Stomach (tissue), 9 donors: ENCODE results near the gene CSMD2. TPM values are rescaled to one million over a fixed set of nuclear protein-coding genes. Genes with fewer than 3 reads are reported as not detected.
"Not testable (repeated sequence)": the region's sequence is repeated elsewhere in the genome, so short reads cannot be mapped to it uniquely, and the experiment has no call there.

Experiments
- DNase-seq, 2 donors: peaks; one replicate each; pipeline versions ENCODE4 v3.0.0 to v3.0.0-alpha.2; 2013 to 2019
- H3K27ac ChIP-seq, 5 donors: fragments of 200-600 bp in 4 of 5; sonication (generic) in 4 of 5; one replicate each; pipeline ENCODE4 v1.5.1; 2013 to 2019; ENCODE audit warnings: mild to moderate bottlenecking in 1 of 5, moderate library complexity in 1 of 5
- H3K27me3 ChIP-seq, 3 donors: fragments of 200-600 bp; sonication (generic); one replicate each; pipeline ENCODE4 v1.5.1; 2017 to 2019; ENCODE audit warnings: mixed run types in 1 of 3
- H3K36me3 ChIP-seq, 4 donors: fragments of 200-600 bp; sonication (generic); 1 replicate in 3 of 4; 2 replicates in 1 of 4; pipeline ENCODE4 v1.5.1; 2016 to 2019
- H3K4me1 ChIP-seq, 4 donors: fragments of 200-600 bp; sonication (generic); one replicate each; pipeline ENCODE4 v1.5.1; 2016 to 2019
- H3K4me3 ChIP-seq, 4 donors: fragments of 200-600 bp; sonication (generic) in 3 of 4; one replicate each; pipeline ENCODE4 v1.5.1; 2016 to 2019; ENCODE audit warnings: mild to moderate bottlenecking in 1 of 4
- H3K9me3 ChIP-seq, 4 donors: fragments of 200-600 bp; sonication (generic); one replicate each; pipeline ENCODE4 v1.5.1; 2016 to 2019
- EP300 ChIP-seq: sonication (generic); formaldehyde crosslinking; IDR thresholded peaks from one replicate; pipeline ENCODE4 v1.6.1; 2017; ENCODE audit warnings: antibody characterized with exemption
- POLR2A ChIP-seq, 4 donors: fragments of 450-650 bp; IDR thresholded peaks; one replicate each; pipeline ENCODE4 v1.6.1; 2016; ENCODE audit warnings: antibody characterized with exemption in 4 of 4, control low read depth in 2 of 4, mild to moderate bottlenecking in 1 of 4, moderate library complexity in 1 of 4
- POLR2AphosphoS5 ChIP-seq, 3 donors: sonication (generic); formaldehyde crosslinking; IDR thresholded peaks; one replicate each; pipeline ENCODE4 v1.6.1; 2016; ENCODE audit warnings: antibody characterized with exemption in 3 of 3
- WGBS, 5 donors: extraction: QIAGEN DNeasy Blood & Tissue Kit in 3 of 5; methylation state at CpG; one replicate each; pipeline versions ENCODE4 v1.1.5 to v1.1.7; 2013 to 2018; 5-methylcytosine and 5-hydroxymethylcytosine counted together
- intact Hi-C: fragments of 100-400 bp; cut with DNase I; formaldehyde crosslinking; loops from one replicate; pipeline ENCODE4 v1.15.1; 2023; ENCODE audit warnings: low total_unique reads
- polyA plus RNA-seq, 3 donors: library from polyadenylated mRNA; stranded (reverse); fragments of 200-250 nt; gene quantifications; one replicate each; pipeline ENCODE4 v1.2.3, GENCODE V29; 2013
- total RNA-seq, 5 donors: library from RNA; depleted of rRNA; stranded (reverse); fragments of >200 nt; gene quantifications; one replicate each; pipeline versions ENCODE4 v1.1.0 to v1.2.3, GENCODE V29; 2014 to 2016
- TF ChIP-seq, protein P1 (sequence below), 7 experiments: fragments of 450-650 bp in 4 of 7; fragments of 200-600 bp in 3 of 7; sonication (generic) in 3 of 7; IDR thresholded peaks; one replicate each; pipeline ENCODE4 v1.5.1; 2016 to 2019; ENCODE audit warnings: antibody characterized with exemption in 7 of 7, control low read depth in 2 of 7, mild to moderate bottlenecking in 1 of 7
- donor health status: healthy with polysubstance abuse.
- donor health status: Bipolar disorder and iron deficiency.
- donor health status: healthy.

Gene CSMD2
- total and polyA plus RNA-seq, 8 donors = 0.10 to 3.5 (median 0.37) TPM; not detected in 1

DNA sequence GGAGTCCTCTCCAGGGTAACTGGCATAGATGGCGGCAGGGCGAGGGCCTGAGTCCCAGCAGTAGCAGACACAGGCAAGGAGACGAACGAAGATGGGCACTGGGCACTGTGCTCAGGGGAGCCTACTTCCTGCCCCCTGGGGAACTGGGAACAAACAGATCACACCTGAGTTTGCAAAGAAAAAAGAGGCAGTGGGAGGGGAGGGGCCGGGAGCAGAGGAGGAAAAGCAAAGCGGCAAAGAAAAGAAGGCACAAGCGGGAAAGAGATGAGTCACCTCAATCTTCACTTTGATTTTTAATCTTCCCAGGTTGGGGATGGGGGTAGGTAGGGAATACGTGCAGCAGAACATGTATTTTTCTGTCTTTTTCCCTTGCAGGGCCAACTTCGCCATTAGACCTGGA lies 648.6 kb downstream of the CSMD2 start:
- H3K9me3 ChIP-seq = no peaks in the 10 kb centered on the region
- 69 to 72% (median 71%) methylated on average over 9 of the region's 9 CpGs for WGBS, 5 donors

DNA sequence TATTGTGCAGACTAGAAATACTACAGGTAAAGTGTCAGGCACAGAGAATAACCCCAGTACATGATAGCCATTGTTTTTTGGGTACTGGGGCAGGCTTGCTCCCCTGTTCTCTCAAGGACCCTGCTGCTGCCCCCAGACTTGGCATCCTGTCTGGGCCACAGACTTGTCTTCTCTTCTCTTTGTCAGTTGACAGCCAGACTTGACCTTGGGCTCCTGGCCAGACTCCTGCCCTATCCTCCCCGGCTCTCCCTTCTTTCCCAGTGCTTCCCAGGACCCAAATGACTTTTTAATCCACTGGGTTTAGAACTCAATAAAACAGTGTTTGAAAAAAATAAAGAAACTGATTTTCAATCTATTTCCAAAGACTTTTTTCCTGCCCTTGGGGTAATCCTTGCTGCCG lies 649.4 kb downstream of the CSMD2 start:
- 51 to 80% (median 65%) methylated on average over 2 of the region's 2 CpGs for WGBS, 5 donors

More for the DNA sequence above, 648.6 kb downstream of the CSMD2 start:
- Histone ChIP-seq H3K4me1 (peaks cover 0 to 5% (median 2%) of the 10 kb centered on the region in 4 donors), H3K27ac (no peak overlapping the region), H3K36me3 (no peaks in the 10 kb centered on the region), H3K27me3 (no peaks in the 10 kb centered on the region), H3K4me3 (no peak overlapping the region)
- DNase-seq = no peak
- TF ChIP-seq POLR2A (IDR thresholded peaks at IDR 0.05) = no peak
- no peak for TF ChIP-seq POLR2AphosphoS5 (IDR thresholded peaks at IDR 0.05)
- TF ChIP-seq EP300 = no peak
- TF ChIP-seq, protein P1, sequence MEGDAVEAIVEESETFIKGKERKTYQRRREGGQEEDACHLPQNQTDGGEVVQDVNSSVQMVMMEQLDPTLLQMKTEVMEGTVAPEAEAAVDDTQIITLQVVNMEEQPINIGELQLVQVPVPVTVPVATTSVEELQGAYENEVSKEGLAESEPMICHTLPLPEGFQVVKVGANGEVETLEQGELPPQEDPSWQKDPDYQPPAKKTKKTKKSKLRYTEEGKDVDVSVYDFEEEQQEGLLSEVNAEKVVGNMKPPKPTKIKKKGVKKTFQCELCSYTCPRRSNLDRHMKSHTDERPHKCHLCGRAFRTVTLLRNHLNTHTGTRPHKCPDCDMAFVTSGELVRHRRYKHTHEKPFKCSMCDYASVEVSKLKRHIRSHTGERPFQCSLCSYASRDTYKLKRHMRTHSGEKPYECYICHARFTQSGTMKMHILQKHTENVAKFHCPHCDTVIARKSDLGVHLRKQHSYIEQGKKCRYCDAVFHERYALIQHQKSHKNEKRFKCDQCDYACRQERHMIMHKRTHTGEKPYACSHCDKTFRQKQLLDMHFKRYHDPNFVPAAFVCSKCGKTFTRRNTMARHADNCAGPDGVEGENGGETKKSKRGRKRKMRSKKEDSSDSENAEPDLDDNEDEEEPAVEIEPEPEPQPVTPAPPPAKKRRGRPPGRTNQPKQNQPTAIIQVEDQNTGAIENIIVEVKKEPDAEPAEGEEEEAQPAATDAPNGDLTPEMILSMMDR (IDR thresholded peaks at IDR 0.05) = no peak
- intact Hi-C loops = no loop called here

DNA sequence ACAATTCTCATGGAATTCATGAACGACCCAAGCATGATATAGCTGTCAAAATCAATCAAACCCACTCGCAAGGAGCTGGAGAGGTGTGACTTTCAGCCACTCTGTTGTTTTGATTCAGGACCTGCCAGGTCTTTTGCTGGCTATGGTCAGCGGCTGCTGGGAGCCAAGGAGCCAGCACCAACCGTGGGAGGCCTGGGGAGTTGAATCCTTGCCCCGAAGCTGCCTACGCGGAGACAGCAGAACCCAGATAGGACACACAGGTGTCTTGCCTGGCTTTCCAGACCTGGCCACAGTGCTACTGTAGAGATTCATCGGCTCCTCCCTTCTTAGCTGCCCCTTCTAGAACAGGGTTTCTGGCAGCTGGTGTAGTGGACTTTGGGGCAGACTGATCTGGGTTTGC lies 649.9 kb downstream of the CSMD2 start:
- intact Hi-C loops = no loop called here
- Histone ChIP-seq H3K27ac (no peak overlapping the region), H3K9me3 (no peaks in the 10 kb centered on the region), H3K4me1 (peaks cover 0 to 5% (median 2%) of the 10 kb centered on the region in 4 donors), H3K4me3 (no peak overlapping the region), H3K36me3 (no peaks in the 10 kb centered on the region), H3K27me3 (no peaks in the 10 kb centered on the region)
- 77 to 79% (median 77%) methylated on average over 8 of the region's 8 CpGs for WGBS, 5 donors
- DNase-seq = no peak
- TF ChIP-seq EP300 = no peak
- no peak for TF ChIP-seq POLR2A (IDR thresholded peaks at IDR 0.05)
- TF ChIP-seq POLR2AphosphoS5 (IDR thresholded peaks at IDR 0.05) = no peak
- TF ChIP-seq, protein P1 (IDR thresholded peaks at IDR 0.05) = no peak

More for the DNA sequence above, 649.4 kb downstream of the CSMD2 start:
- Histone ChIP-seq H3K4me1 (peaks cover 0 to 5% (median 2%) of the 10 kb centered on the region in 4 donors), H3K4me3 (no peak overlapping the region), H3K27me3 (no peaks in the 10 kb centered on the region), H3K36me3 (no peaks in the 10 kb centered on the region), H3K27ac (no peak overlapping the region), H3K9me3 (no peaks in the 10 kb centered on the region)
- no peak for DNase-seq
- TF ChIP-seq POLR2AphosphoS5 (IDR thresholded peaks at IDR 0.05) (no peak), POLR2A (IDR thresholded peaks at IDR 0.05) (no peak), EP300 (no peak)
- TF ChIP-seq, protein P1 (IDR thresholded peaks at IDR 0.05) = no peak
- intact Hi-C loops = no loop called here

DNA sequence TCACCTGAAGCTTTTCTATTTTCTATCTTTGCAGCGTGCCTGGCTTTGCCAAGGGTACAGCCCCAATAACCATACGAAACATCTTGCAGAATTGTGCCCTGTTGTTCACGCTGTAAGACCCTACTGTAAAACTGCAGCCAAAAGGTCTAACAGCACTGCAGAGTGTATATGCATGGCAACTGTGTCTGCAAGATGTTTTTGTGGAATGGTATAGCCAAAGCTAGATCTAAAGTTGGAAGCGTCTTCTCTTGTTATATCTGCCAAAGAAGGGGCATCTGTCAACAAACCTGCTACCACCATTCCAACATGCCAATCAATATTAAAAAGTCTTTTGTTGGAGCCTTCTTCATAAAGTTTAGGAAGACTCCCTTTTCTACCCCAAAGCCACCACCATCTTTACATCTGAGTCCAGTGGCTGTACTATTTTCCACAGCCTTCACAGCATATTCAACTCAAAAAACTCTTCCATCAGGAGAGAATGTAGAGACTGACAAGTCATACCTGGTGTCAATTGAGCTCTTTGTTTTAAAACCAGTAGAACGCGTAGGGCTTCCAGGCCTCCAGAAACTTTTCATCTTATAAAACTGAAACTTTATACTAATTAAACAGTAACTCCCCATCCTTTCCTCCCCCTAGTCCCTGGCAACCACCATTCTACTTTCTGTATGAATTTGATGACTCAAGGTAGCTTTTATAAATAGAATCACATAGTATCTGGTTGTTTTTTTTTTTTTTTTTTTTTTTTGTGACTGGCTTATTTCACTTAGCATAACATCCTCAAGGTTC lies 652.6 kb downstream of the CSMD2 start:
- no peak overlapping the region for H3K4me3 ChIP-seq
- no peak for DNase-seq
- H3K27ac ChIP-seq = no peak overlapping the region
- no peaks in the 10 kb centered on the region for H3K27me3 ChIP-seq
- H3K4me1 ChIP-seq = peaks cover 0 to 3% (median 0%) of the 10 kb centered on the region in 4 donors
- H3K36me3 ChIP-seq = no peaks in the 10 kb centered on the region
- 78 to 82% (median 80%) methylated on average over 6 of the region's 6 CpGs for WGBS, 5 donors
- TF ChIP-seq EP300 (no peak), POLR2A (IDR thresholded peaks at IDR 0.05) (no peak), POLR2AphosphoS5 (IDR thresholded peaks at IDR 0.05) (no peak)
- TF ChIP-seq, protein P1 (IDR thresholded peaks at IDR 0.05) = no peak
- H3K9me3 ChIP-seq = no peaks in the 10 kb centered on the region
- intact Hi-C loops = no loop called here

DNA sequence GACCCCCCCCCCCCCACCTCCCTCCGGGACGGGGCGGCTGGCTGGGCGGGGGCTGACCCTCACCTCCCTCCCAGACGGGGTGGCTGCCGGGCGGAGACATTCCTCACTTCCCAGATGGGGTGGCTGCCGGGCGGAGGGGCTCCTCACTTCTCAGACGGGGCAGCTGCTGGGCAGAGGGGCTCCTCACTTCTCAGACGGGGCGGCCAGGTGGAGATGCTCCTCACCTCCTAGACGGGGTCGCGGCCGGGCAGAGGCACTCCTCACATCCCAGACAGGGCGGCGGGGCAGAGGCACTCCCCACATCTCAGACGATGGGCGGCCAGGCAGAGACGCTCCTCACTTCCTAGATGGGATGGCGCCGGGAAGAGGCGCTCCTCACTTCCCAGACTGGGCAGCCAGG lies 655.8 kb downstream of the CSMD2 start:
- 91 to 95% (median 91%) methylated on average over 11 to 24 of the region's 24 CpGs for WGBS, 5 donors
- intact Hi-C loops, H3K27ac ChIP-seq: not testable (repeated sequence)

More for the DNA sequence above, 655.8 kb downstream of the CSMD2 start:
- not testable (repeated sequence) for DNase-seq, H3K36me3 ChIP-seq, H3K4me1 ChIP-seq, H3K9me3 ChIP-seq, H3K27me3 ChIP-seq, H3K4me3 ChIP-seq
